CD4-positive, CD25-positive, alpha-beta regulatory T cell (primary cell): ENCODE measurements around the gene CEND1. TPM values are rescaled to one million over a fixed set of nuclear protein-coding genes. Genes with fewer than 3 reads are reported as not detected.

Source experiments
- ATAC-seq, 2 donors: fragments of 150-1000 bp; cut with Tn5 transposase; one replicate each; pipeline ENCODE4 v1.10.0; 2021; ENCODE audit warnings: low read depth in 2 of 2, moderate number of reproducible peaks in 2 of 2, moderate library complexity in 1 of 2
- DNase-seq, 3 donors: peaks; one replicate each; pipeline versions ENCODE4 v3.0.0 to v3.0.0-alpha.2; 2012 to 2022; ENCODE audit warnings: mixed read lengths in 1 of 3
- H3K27ac ChIP-seq: one replicate; pipeline ENCODE4 v1.7.0; 2013; ENCODE audit warnings: mild to moderate bottlenecking, low read length; ENCODE audit not compliant: insufficient read depth, poor library complexity, severe bottlenecking
- H3K27me3 ChIP-seq: one replicate; pipeline ENCODE4 v1.7.0; 2013; ENCODE audit warnings: low read length; ENCODE audit not compliant: control insufficient read depth, insufficient read depth
- H3K36me3 ChIP-seq: one replicate; pipeline ENCODE4 v1.7.0; 2013; ENCODE audit warnings: mild to moderate bottlenecking, low read length, moderate library complexity; ENCODE audit not compliant: control insufficient read depth, insufficient read depth
- H3K4me1 ChIP-seq: 2 replicates; pipeline ENCODE4 v1.7.0; 2013; ENCODE audit warnings: mild to moderate bottlenecking, low read length; ENCODE audit not compliant: insufficient read depth, control insufficient read depth, poor library complexity, severe bottlenecking
- H3K4me3 ChIP-seq: one replicate; pipeline ENCODE4 v1.7.0; 2013; ENCODE audit warnings: low read depth, mild to moderate bottlenecking, low read length, moderate library complexity
- H3K9me3 ChIP-seq, 2 experiments: 1 replicate in 1 of 2; 2 replicates in 1 of 2; pipeline ENCODE4 v1.7.0; 2013; ENCODE audit warnings: low read length in 2 of 2, mild to moderate bottlenecking in 1 of 2, moderate library complexity in 1 of 2; ENCODE audit not compliant: control insufficient read depth in 2 of 2
- H3K27ac Mint-ChIP-seq, 3 donors: one replicate each; pipeline ENCODE4 v1.8.0; 2020 to 2022; ENCODE audit warnings: mild to moderate bottlenecking in 3 of 3, mixed read lengths in 3 of 3, moderate library complexity in 2 of 3
- H3K27me3 Mint-ChIP-seq: one replicate; pipeline ENCODE4 v1.8.0; 2022; ENCODE audit warnings: mild to moderate bottlenecking, mixed read lengths
- H3K36me3 Mint-ChIP-seq: one replicate; pipeline ENCODE4 v1.8.0; 2020; ENCODE audit warnings: mixed read lengths
- H3K4me1 Mint-ChIP-seq, 4 donors: one replicate each; pipeline ENCODE4 v1.8.0; 2020 to 2022; ENCODE audit warnings: mixed read lengths in 4 of 4, mild to moderate bottlenecking in 1 of 4
- H3K4me3 Mint-ChIP-seq, 4 donors: one replicate each; pipeline ENCODE4 v1.8.0; 2020 to 2022; ENCODE audit warnings: mild to moderate bottlenecking in 4 of 4, mixed read lengths in 4 of 4, moderate library complexity in 3 of 4
- H3K9me3 Mint-ChIP-seq, 7 donors: one replicate each; pipeline ENCODE4 v1.8.0; 2020 to 2022; ENCODE audit warnings: mixed read lengths in 7 of 7, mild to moderate bottlenecking in 3 of 7, moderate library complexity in 2 of 7
- polyA plus RNA-seq, 4 donors: library from polyadenylated mRNA; unstranded; fragments of 300-500 nt; fragmentation: Illumina TruSeq; gene quantifications; one replicate each; pipeline ENCODE4 v1.2.3, GENCODE V29; 2021
- total RNA-seq: library from RNA; stranded (reverse); gene quantifications from one replicate; pipeline ENCODE4 v1.2.3, GENCODE V29; 2022

The CEND1 gene
- total and polyA plus RNA-seq, 5 donors from 2014 or later: 0.47 to 0.67 (median 0.49) TPM; not detected in 2

GRCh38 chr11:830295-831117, 40.6 kb upstream of the CEND1 start:
- no peak overlapping the region for H3K27ac Mint-ChIP-seq
- no peak overlapping the region for H3K27ac ChIP-seq
- no peak overlapping the region for H3K4me3 ChIP-seq
- peak overlapping the region in 3 of 4 donors; percentile 38 to 64 (median 63) for H3K4me3 Mint-ChIP-seq
- peaks cover 0 to 52% (median 8%) of the 10 kb centered on the region in 4 donors for H3K4me1 Mint-ChIP-seq
- DNase-seq (peak in 2 of 3 donors; percentile 50 to 69), ATAC-seq (peak; percentile 29 to 43)
- H3K4me1 ChIP-seq: peaks cover 72% of the 10 kb centered on the region
- H3K36me3 ChIP-seq: no peaks in the 10 kb centered on the region
- no peaks in the 10 kb centered on the region for H3K27me3 ChIP-seq
- H3K9me3 ChIP-seq: no peaks in the 10 kb centered on the region
- no peaks in the 10 kb centered on the region for H3K36me3 Mint-ChIP-seq
- peaks cover 39% of the 10 kb centered on the region for H3K27me3 Mint-ChIP-seq
- H3K9me3 Mint-ChIP-seq: no peaks in the 10 kb centered on the region

GRCh38 chr11:829847-830294, 40.0 kb upstream of the CEND1 start:
- Histone ChIP-seq H3K9me3 (no peaks in the 10 kb centered on the region), H3K4me3 (no peak overlapping the region), H3K27me3 (no peaks in the 10 kb centered on the region), H3K27ac (no peak overlapping the region), H3K4me1 (peaks cover 70% of the 10 kb centered on the region), H3K36me3 (no peaks in the 10 kb centered on the region)
- Mint-ChIP-seq H3K27ac (no peak overlapping the region), H3K36me3 (peaks cover 6% of the 10 kb centered on the region), H3K4me3 (peak overlapping the region in 3 of 4 donors; percentile 54 to 64 (median 57)), H3K9me3 (no peaks in the 10 kb centered on the region), H3K4me1 (peaks cover 0 to 54% (median 9%) of the 10 kb centered on the region in 4 donors), H3K27me3 (peaks cover 39% of the 10 kb centered on the region)
- DNase-seq (no peak), ATAC-seq (no peak)

- Histone ChIP-seq H3K9me3 (no peaks in the 10 kb centered on the region), H3K27me3 (no peaks in the 10 kb centered on the region), H3K36me3 (no peaks in the 10 kb centered on the region), H3K27ac (no peak overlapping the region), H3K4me3 (no peak overlapping the region), H3K4me1 (peaks cover 68% of the 10 kb centered on the region)
- no peaks in the 10 kb centered on the region for H3K9me3 Mint-ChIP-seq
- peaks cover 39% of the 10 kb centered on the region for H3K27me3 Mint-ChIP-seq
- DNase-seq (no peak), ATAC-seq (no peak)
- H3K4me3 Mint-ChIP-seq: peak overlapping the region; percentile 21 to 64 (median 56)
- H3K36me3 Mint-ChIP-seq: peaks cover 7% of the 10 kb centered on the region
- peaks cover 0 to 53% (median 9%) of the 10 kb centered on the region in 4 donors for H3K4me1 Mint-ChIP-seq
- no peak overlapping the region for H3K27ac Mint-ChIP-seq
These were observed 39.4 kb upstream of the CEND1 start for GRCh38 chr11:829176-829846.

GRCh38 chr11:828506-829175, 38.8 kb upstream of the CEND1 start:
- Mint-ChIP-seq H3K9me3 (no peaks in the 10 kb centered on the region), H3K4me1 (peaks cover 0 to 47% (median 9%) of the 10 kb centered on the region in 4 donors), H3K36me3 (peaks cover 7% of the 10 kb centered on the region), H3K27me3 (peaks cover 39% of the 10 kb centered on the region), H3K4me3 (peak overlapping the region; percentile 57 to 89 (median 81)), H3K27ac (no peak overlapping the region)
- no peak for DNase-seq
- Histone ChIP-seq H3K4me3 (no peak overlapping the region), H3K36me3 (peaks cover 6% of the 10 kb centered on the region), H3K4me1 (peaks cover 66% of the 10 kb centered on the region), H3K27me3 (no peaks in the 10 kb centered on the region), H3K9me3 (no peaks in the 10 kb centered on the region), H3K27ac (no peak overlapping the region)
- no peak for ATAC-seq

GRCh38 chr11:827897-828192, 38.0 kb upstream of the CEND1 start, which contains the start of gene CRACR2B:
Gene CRACR2B (plus strand): TSS chr11:827919. CDS start chr11:828608, 689 bp downstream.
- no peak for DNase-seq
- Mint-ChIP-seq H3K4me1 (peaks cover 0 to 46% (median 10%) of the 10 kb centered on the region in 4 donors), H3K36me3 (peaks cover 7% of the 10 kb centered on the region), H3K27me3 (peaks cover 39% of the 10 kb centered on the region), H3K9me3 (no peaks in the 10 kb centered on the region), H3K27ac (no peak within 1 kb of the TSS), H3K4me3 (peak within 1 kb of the TSS; percentile 77 to 91 (median 86))
- Histone ChIP-seq H3K36me3 (peaks cover 6% of the 10 kb centered on the region), H3K27ac (no peak within 1 kb of the TSS), H3K4me1 (peaks cover 59% of the 10 kb centered on the region), H3K4me3 (no peak within 1 kb of the TSS), H3K27me3 (no peaks in the 10 kb centered on the region), H3K9me3 (no peaks in the 10 kb centered on the region)
- no peak for ATAC-seq

- Histone ChIP-seq H3K27ac (no peak overlapping the region), H3K4me3 (no peak overlapping the region), H3K27me3 (no peaks in the 10 kb centered on the region), H3K4me1 (peaks cover 55% of the 10 kb centered on the region), H3K36me3 (peaks cover 8% of the 10 kb centered on the region), H3K9me3 (no peaks in the 10 kb centered on the region)
- DNase-seq (peak in 1 of 3 donors; percentile 61), ATAC-seq (peak in 1 of 2 donors; percentile 7)
- Mint-ChIP-seq H3K27ac (no peak overlapping the region), H3K36me3 (peaks cover 9% of the 10 kb centered on the region), H3K4me1 (peaks cover 0 to 47% (median 12%) of the 10 kb centered on the region in 4 donors), H3K4me3 (peak overlapping the region; percentile 67 to 89 (median 82)), H3K27me3 (peaks cover 39% of the 10 kb centered on the region), H3K9me3 (no peaks in the 10 kb centered on the region)
These were observed 37.4 kb upstream of the CEND1 start for GRCh38 chr11:827146-827896.

- Mint-ChIP-seq H3K4me1 (peaks cover 0 to 49% (median 12%) of the 10 kb centered on the region in 4 donors), H3K27ac (no peak overlapping the region), H3K36me3 (peaks cover 10% of the 10 kb centered on the region), H3K9me3 (no peaks in the 10 kb centered on the region), H3K27me3 (peaks cover 37% of the 10 kb centered on the region), H3K4me3 (peak overlapping the region; percentile 77 to 91 (median 84))
- Histone ChIP-seq H3K9me3 (no peaks in the 10 kb centered on the region), H3K4me3 (no peak overlapping the region), H3K27ac (no peak overlapping the region), H3K27me3 (no peaks in the 10 kb centered on the region), H3K36me3 (peaks cover 10% of the 10 kb centered on the region), H3K4me1 (peaks cover 52% of the 10 kb centered on the region)
- peak in 1 of 2 donors; percentile 7 for ATAC-seq
- DNase-seq: peak in 1 of 3 donors; percentile 45
These were observed 36.9 kb upstream of the CEND1 start for GRCh38 chr11:826836-827145.
